Hindlimb muscle (tissue), 1 donor: ENCODE results near the gene NPIPB6. TPM values are rescaled to one million over a fixed set of nuclear protein-coding genes. Genes with fewer than 3 reads are reported as not detected.
"Not testable (repeated sequence)": the region's sequence is repeated elsewhere in the genome, so short reads cannot be mapped to it uniquely, and the experiment has no call there.

Experiments
- DNase-seq: peaks from one replicate; pipeline ENCODE4 v3.0.0-alpha.2; 2013
- polyA plus RNA-seq: library from polyadenylated mRNA; unstranded; fragments of 120-200 nt; gene quantifications from one replicate; pipeline ENCODE4 v1.2.1, GENCODE V29; 2013; ENCODE audit not compliant: insufficient read length

Gene NPIPB6
- 1.4 TPM for polyA plus RNA-seq

DNA sequence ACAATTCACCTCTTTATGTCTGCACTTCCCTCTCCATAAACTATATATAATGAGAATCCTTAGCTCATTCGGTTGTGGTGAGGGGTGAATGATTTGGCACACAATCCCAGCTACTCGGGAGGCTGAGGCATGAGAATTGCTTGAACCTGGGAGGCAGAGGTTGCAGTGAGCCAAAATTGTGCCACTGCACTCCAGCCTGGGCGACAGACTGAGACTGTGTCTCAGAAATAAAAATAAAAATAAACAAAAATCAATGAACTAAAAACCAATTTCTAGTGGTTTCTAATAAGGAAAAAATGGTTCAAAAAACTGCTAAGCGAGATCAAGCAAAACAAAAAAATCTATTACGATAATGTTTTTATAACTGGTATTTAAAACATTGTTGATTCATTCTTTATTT is at the start of gene NPIPB6:
Gene NPIPB6, minus strand, starts transcription at position 101 of the 400 bp plus-strand sequence. CDS start 686 bp downstream, outside the sequence.
- not testable (repeated sequence) for DNase-seq

DNA sequence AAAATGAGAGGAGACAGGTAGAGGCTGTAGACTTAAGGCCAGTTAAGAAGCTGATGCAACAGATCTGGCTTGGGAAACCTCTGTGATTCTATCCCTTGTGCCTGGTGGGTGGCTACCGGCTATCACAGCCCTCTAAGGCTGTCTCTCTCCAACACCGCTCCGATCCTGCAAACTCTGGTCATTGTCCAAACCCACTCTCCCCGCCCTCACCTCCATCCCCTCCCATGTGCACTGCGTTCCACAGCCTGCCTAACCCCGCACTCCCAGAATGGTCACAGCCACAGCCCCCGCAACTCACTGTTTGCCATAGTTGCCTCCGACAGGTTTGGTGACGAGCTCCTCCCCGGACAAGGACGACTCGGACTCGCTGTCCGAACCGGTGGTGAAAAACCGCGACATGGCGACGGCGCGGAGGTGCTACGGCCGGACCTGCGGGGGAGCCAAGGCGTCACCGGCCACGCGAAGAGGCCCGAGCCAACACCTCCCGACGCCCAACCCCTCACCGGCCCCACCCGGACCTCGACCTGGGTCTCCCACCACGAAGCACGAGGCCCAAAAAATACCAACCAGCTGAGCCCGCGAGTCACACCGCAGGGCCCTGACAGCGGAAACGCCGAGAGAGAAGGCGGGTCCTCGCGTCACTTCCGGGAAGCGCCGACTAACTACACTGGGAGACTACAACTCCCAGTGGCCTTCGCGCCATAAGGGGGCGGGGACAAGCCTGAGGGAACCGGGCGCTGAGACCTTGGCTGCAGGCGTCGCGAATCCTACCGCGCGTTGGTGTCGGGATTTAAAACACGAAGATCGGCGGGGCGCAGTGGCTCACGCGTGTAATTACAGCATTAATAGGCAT is 40.1 kb upstream of the NPIPB6 start, which contains the start of gene EIF3CL:
Gene EIF3CL, minus strand, starts transcription at position 622 of the 853 bp plus-strand sequence. Its CDS starts 223 bp downstream, at position 399.
- not testable (repeated sequence) for DNase-seq

DNA sequence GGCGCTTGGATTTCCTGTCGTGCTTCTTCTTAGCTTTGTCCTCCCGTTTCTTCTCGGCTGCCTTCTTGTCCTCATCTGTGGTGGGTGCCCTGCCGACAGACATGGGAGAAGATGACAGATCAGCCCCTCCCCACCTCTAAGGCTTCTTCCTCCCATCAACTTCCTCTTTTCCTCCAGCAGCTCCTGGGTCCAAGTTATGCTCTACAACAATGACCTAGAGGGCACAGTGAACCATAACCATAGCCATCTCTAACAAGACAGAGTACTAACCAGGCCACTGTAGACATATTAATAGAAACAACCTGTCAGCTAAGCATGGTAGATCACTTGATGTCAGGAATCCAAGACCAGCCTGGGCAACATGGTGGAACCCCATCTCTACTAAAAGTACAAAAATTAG is 28.7 kb upstream of the NPIPB6 start:
- not testable (repeated sequence) for DNase-seq

DNA sequence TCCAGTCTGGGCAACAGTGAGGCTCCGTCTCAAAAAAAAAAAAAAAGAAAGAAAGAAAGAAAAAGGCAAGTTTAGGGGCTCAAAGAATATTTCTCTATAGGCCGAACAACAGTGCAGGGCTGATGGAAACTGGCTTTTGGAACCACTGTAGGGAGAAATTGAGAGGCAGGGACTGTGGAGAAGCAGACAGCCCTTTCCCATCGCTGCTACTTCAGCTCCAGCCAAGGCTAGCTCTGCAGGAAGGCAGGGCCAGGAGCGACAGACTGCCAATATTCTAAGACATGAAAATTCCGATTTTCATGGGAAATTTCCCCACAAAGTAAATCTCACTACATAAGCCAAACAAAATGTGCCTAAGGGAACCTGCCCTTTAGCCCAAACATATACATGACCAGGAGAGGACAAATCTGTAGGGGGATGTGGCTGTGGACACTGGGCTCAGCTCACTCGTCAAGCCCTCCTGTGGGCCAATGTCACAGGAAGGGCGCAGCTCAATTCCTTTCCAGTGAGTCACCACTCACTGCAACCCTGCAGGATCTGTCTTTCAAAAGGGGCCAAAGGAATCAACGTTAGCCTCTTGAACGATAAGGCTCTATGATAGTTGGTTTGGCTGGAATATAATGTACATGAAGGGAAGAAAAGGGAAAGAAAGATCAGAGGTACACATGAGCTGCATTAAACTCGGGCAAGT is 19.0 kb upstream of the NPIPB6 start:
- not testable (repeated sequence) for DNase-seq

DNA sequence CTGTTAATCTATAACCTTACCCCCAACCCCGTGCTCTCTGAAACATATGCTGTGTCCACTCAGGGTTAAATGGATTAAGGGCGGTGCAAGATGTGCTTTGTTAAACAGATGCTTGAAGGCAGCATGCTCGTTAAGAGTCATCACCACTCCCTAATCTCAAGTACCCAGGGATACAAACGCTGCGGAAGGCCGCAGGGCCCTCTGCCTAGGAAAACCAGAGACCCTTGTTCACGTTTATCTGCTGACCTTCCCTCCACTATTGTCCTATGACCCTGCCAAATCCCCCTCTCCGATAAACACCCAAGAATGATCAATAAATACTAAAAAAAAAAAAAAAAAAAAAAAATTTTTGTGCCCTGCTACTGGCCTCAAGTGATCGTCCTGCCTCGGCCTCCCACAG is 14.5 kb upstream of the NPIPB6 start:
- DNase-seq = not testable (repeated sequence)

DNA sequence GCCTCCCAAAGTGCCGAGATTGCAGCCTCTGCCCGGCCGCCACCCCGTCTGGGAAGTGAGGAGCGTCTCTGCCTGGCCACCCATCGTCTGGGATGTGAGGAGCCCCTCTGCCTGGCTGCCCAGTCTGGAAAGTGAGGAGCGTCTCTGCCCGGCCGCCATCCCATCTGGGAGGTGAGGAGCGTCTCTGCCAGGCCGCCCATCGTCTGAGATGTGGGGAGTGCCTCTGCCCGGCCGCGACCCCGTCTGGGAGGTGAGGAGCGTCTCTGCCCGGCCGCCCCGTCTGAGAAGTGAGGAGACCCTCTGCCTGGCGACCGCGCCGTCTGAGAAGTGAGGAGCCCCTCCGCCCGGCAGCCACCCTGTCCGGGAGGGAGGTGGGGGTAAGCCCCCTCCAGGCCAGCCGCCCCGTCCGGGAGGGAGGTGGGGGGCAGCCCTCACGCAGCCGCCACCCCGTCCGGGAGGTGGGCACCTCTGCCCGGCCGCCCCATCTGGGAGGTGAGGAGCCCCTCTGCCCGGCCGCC is 13.9 kb upstream of the NPIPB6 start:
- not testable (repeated sequence) for DNase-seq

DNA sequence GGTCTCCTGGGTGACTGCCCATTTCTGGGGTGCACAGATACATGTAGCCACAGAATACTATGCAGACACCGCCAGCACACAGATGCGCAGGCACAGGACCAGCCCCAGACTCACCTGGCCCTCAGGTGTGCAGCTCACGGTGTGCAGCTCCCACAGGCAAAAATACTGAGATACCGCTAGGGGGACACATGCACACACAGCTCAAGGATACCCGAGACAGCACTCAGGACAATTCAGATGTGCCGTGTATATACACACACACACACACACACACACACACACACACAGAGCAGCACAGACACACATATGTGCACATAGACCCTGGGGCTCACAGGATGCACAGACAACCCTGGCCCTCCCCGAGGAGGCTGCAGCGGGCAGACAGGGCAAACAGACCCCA is 11.8 kb upstream of the NPIPB6 start:
- DNase-seq = not testable (repeated sequence)

DNA sequence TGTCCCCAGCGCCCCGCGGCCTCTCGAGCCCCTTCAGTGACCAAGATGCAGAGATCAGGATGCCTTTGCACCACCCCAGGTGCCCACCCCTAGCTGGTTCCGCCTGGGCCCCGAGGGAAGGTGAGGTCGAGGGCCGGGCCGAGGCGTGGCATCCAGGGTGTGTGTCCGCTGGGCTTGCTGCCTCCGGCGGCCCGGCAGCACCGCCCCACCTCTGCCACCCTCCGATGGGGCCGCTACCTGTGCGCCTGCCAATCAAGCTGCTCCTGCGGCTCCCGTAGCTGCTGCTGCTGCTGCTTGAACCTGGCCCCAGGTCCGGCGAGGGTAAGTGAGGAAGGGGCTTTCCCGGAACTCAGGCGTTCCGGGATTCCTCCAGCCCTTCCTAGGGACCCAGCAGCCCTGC is 11.0 kb upstream of the NPIPB6 start:
- not testable (repeated sequence) for DNase-seq

DNA sequence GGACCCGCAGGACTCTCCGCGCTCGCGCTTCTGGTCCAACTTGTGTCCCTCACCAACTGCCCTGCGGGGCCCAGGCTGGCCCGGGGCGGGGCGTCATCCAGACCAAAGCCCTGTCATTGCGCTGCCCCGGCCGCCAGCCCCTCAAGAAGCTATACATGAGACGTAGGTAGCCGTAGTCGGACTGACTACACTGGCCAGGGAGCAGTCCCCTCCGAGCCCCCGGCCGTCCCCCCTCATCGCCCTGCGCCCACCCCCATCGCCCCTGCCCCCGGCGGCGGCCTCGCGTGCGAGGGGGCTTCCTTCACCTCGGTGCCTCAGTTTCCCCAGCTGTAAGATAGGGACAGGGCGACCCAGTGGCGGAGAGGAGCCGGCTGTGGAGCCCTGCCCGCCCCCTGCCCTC is 4.6 kb upstream of the NPIPB6 start:
- DNase-seq = not testable (repeated sequence)

DNA sequence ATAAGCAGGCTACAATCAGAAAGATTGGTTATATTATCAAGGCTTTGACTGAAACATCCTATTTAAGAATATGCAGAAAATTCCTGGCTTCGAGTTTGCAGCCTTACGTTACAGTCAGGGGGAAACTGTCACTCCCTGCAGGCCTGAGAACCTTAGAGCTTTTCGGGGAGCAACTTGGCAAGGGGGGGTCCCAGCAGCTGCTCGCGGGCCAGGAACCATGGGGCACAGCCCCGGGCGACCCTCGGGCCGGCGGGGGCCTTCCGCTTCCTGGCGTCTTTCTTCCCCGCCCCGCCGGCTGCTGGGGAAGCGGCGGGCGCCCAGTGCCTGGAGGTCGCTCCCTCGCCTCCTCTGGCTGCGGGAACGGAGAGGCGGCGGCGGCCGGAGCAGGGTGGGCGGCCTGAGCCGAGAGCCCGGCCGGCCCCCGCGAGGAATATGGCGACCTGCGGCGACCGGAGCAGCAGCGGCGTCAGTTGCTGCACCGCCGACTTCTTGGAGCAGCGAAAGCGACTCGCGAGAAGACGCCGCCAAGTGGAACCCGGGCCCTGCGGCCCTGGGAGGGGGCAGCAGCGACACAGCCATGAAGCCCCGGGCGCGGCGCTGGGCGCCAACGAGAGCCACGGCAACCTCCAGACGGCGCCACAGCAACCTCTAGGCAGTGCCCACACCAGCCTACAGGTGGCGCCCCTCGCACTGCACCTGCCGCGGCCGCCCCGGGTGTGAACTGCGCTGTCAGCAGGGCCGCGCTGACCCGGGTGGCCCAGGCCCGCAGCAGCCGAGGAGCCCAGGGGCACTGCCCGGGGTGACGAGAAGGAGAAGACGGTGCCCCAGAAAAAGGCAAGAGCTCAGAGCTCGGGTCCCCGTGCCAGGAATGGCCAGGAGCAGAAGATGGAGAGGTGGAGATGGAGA is 1.2 kb upstream of the NPIPB6 start:
- DNase-seq = not testable (repeated sequence)

DNA sequence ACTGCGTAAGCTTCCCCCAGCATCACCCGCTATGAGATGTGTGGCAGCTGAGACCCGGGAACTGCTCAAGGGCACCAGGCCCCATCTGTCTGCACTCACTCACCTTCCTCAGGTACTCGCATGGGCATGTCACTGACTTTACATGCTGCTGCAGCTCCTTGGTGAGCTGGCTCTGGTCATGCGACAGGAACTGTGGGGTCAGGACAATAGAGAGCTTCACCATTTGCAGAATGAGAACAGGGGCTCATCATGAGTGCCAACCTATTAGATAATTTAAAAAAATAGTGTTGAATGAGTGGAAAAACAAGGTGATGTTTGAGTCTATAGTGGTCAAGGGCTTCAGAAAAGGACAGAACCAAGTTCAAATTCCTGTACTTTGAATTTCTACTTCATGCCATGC is 708 bp downstream of the NPIPB6 start:
- DNase-seq = not testable (repeated sequence)

DNA sequence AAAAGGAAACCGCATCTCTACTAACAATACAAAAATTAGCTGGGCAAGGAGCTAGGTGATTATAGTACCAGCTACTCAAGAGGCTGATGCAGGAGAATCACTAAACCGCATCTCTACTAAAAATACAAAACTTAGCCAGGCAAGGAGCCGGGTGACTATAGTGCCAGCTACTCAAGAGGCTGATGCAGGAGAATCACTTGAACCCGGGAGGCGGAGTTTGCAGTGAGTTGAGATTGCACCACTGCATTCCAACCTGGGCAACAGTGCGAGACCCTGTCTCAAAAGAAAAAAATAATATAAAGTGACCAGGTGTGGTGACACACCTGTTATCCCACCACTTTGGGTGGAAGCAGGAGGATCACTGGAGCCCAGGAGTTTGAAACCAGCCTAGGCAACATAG is 25.1 kb downstream of the NPIPB6 start:
- not testable (repeated sequence) for DNase-seq

DNA sequence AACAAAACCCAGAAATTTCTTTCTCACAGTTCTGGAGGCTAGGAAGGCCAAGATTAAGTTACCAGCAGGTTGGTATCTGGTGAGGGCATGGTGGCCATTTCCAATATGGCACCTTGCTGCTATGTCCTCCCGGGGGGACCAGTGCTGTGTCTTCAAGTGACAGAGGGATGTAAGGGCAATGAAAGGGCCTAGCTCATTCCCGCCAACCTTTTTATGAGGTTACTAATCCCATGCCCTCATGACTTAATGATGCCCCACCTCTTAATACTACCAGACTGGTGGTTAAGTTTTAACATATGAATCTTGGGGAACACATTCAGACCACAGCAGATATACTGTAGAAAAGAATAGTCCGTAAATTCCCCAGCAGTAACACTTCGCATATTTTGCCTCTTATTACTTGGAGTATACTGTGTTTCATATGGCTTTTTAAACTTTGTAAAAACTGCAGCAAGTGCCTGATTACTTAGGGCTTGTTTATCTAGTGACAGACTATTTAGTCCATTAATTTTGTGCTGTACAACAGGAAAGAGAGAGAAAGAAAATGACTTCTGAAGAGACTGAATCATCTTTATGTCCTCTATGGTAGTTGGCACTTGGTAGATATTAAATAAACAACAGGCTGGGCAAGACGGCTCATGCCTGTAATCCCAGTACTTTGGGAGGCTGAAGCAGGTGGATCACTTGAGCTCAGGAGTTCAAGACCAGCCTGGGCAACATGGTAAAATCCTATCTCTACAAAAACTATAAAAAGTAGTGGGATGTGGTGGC is 26.2 kb downstream of the NPIPB6 start:
- not testable (repeated sequence) for DNase-seq

DNA sequence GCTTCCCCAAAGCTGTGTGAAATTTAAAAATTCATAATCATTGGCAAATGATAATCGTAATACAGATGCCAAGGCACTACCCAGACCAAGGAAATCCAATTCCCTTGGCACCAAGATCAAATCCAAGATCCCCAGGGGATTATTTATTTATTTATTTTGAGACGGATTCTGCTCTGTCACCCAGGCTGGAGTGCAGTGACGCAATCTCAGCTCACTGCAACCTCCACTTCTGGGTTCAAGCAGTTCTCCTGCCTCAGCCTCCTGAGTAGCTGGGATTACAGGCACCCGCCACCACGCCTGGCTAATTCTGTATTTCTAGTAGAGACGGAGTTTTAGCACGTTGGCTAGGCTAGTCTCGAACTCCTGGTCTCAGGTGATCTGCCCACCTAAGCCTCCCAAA is 27.6 kb downstream of the NPIPB6 start:
- DNase-seq = not testable (repeated sequence)

DNA sequence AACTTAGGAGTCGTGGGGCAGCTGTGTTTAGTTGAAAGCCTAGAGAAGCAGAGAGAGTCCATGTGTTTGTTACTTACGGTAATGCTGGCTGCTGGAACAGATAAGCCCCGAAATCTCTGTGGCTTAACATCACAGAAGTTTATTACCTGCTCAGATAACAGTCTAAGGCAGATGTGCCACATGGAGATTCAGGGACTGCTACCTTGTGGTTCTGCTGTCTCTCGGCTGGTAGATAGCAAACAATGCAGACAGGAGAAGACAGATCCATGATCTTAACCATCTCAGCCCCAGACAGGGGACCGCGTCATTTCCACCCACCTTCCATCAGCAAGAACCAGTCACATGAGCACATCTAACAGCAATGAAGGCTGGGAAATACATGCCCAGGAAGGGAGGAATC is 30.7 kb downstream of the NPIPB6 start:
- DNase-seq = not testable (repeated sequence)

DNA sequence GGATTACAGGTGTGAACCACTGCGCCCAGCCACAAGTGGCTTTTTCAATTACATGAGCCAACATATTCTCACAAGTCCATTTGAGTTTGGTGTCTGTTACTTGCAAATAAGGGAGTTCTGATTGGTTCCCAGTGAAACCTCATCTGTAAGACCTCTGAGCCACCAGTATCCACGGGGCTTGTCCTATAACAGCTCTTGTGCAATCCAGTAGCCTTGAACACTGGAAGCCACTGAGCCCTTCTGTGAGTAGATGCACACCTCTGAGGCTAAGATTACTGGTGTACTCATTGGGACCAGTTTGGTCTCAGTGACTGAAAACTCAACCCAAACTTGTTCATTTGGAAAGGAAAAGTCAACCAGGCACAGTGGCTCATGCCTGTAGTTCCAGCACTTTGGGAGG is 32.3 kb downstream of the NPIPB6 start:
- DNase-seq = not testable (repeated sequence)

DNA sequence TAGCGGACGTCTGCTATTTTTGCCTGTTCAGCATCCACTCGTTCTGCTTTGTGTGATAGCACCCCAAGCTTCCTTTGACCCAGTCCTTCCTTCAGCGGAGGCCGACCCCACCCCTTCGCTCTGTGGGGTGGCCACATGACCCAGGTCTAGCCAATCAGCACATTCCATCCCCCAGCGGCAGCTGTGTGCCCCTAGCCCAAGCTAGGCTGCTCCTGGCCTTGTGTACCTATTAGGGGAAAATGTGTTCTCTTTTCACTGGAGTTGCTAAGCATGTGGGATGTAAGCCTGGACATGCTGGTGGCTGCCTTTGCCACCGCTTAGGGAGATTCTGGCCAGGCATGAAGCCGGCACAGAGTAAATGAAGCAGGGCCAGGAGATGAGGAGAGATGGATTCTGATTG is 33.1 kb downstream of the NPIPB6 start:
- DNase-seq = not testable (repeated sequence)

DNA sequence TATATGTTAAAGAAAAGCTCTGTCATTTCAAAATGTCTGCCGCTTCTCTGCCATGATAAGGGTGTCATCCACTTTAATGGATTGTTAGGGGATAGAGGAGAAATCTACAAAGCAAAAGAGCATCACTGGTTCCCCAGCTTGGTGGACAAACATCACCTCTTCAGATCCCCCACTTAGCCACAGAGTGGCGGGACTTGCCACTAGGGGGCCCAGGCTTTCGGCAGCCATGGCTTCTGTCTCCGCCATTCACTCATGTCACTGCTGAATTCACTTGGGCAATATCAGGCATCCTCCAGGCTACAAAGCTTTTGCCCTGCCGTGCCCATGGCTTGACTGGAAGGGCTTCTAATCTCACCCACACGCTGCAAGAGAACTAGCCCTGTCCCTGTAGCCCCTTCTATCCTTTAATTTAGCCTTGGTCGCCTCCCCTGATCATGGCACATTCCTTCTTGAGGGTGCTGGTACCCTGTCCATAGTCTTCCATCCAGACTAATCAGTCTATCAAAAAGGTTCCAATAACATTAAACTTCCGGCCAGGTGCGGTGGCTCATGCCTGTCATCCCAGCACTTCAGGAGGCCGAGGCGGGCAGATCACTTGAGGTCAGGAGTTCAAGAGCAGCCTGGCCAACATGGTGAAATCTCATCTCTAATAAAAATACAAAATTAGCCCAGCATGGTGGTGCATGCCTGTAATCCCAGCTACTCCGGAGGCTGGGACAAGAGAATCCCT is 36.3 kb downstream of the NPIPB6 start:
- no peak for DNase-seq

DNA sequence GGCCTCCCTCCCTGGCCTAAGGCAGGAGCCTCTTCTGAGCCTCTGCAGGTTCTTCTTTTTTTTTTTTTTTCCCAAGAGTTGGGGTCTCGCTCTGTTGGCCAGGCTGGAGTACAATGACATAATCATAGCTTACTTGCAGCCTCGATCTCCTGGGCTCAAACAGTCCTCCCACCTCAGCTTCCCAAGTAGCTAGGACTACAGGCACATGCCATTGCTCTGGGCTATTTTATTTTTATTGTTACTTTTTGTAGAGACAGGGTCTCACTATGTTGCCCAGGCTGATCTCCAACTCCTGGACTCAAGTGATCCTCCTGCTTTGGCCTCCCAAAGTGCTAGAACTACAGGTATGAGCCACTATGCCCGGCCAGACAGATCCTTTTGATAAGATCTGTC is 38.4 kb downstream of the NPIPB6 start:
- no peak for DNase-seq

DNA sequence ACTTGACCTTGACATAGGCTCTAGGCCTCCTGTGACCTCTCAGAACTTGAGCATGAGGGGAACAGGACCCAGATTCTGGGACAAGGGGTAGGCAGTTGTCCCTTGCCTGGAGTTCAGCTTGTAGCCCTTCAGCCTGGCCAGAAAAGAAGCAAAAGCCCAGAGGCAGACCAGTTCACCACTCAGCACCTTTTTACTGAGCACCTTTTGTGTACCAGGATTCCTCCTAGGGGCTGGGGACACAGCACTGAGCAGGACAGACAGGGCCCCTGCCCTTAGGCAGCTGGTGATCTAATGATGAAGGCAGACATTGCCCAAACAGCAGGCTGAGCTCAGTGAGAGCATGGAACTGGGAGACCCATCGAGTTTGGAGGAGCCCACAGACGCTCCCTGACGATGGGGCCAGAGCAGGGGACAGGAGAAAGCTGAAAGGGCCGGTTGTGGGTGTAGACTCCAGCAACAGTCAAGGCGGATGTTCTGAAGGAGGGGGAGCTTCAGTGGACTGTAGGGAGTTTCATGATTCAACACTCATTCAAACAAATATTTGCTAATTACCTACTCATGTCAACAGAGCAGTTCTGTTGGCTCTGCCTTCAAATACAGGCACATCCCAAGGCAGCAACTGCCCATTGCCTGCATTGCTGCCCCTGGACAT is 38.9 kb downstream of the NPIPB6 start:
- no peak for DNase-seq
